WTC11 (cell line): ENCODE data around the gene PITPNC1. TPM values are rescaled to one million over a fixed set of nuclear protein-coding genes. Genes with fewer than 3 reads are reported as not detected.

Experiments
- ATAC-seq: fragments of 200-7000 bp; cut with Tn5 transposase; 2 replicates; pipeline ENCODE4 v1.10.0; 2021; ENCODE audit warnings: mild to moderate bottlenecking, moderate library complexity
- CTCF ChIA-PET: fragments of 300-600 bp; sonication (Branson Sonifier 250); formaldehyde crosslinking; loops from one replicate; lab custom pipeline; 2021; ENCODE audit warnings: antibody characterized with exemption; lab: Charles Lee
- POLR2A ChIA-PET: fragments of 350-600 bp; sonication (Branson Sonifier 250); formaldehyde crosslinking; loops from one replicate; lab custom pipeline; 2021; ENCODE audit warnings: antibody characterized with exemption; lab: Charles Lee
- DNase-seq: peaks from one replicate; pipeline ENCODE4 v3.0.0; 2021; ENCODE audit warnings: low spot score
- H3K27ac Mint-ChIP-seq: 2 replicates; pipeline ENCODE4 v1.8.0; 2021; ENCODE audit warnings: mixed read lengths
- H3K27me3 Mint-ChIP-seq: 2 replicates; pipeline ENCODE4 v1.8.0; 2021; ENCODE audit warnings: low read depth, mild to moderate bottlenecking, moderate library complexity, mixed read lengths
- H3K36me3 Mint-ChIP-seq: 2 replicates; pipeline ENCODE4 v1.8.0; 2021; ENCODE audit warnings: mixed read lengths
- H3K4me1 Mint-ChIP-seq: 2 replicates; pipeline ENCODE4 v1.8.0; 2022; ENCODE audit warnings: mixed read lengths
- H3K4me3 Mint-ChIP-seq: 2 replicates; pipeline ENCODE4 v1.8.0; 2021; ENCODE audit warnings: mild to moderate bottlenecking, moderate library complexity, mixed read lengths
- H3K9me3 Mint-ChIP-seq: 2 replicates; pipeline ENCODE4 v1.8.0; 2021; ENCODE audit warnings: mixed read lengths
- CREM ChIP-seq: sonication (generic); formaldehyde crosslinking; IDR thresholded peaks from 2 replicates; pipeline ENCODE4 v1.8.1; 2022; ENCODE audit warnings: mild to moderate bottlenecking, missing genetic modification reagents, moderate library complexity
- FOXP4 ChIP-seq: sonication (generic); formaldehyde crosslinking; IDR thresholded peaks from 2 replicates; pipeline ENCODE4 v1.8.0; 2022; ENCODE audit warnings: mild to moderate bottlenecking, missing genetic modification reagents
- GRHL2 ChIP-seq: fragments of 250-450 bp; sonication (Bioruptor Pico); IDR thresholded peaks from 2 replicates; pipeline ENCODE4 v1.8.0; 2022; ENCODE audit warnings: mild to moderate bottlenecking, moderate library complexity; ENCODE audit not compliant: insufficient replicate concordance, severe bottlenecking
- HMGA2 ChIP-seq: fragments of 250-450 bp; sonication (Bioruptor Pico); IDR thresholded peaks from 2 replicates; pipeline ENCODE4 v1.4.0; 2021; ENCODE audit warnings: mild to moderate bottlenecking, moderate library complexity
- TEAD4 ChIP-seq: sonication (generic); formaldehyde crosslinking; IDR thresholded peaks from 2 replicates; pipeline ENCODE4 v1.8.0; 2022; ENCODE audit warnings: mild to moderate bottlenecking, missing genetic modification reagents
- ZNF138 ChIP-seq: sonication (generic); formaldehyde crosslinking; conservative IDR thresholded peaks from 2 replicates; pipeline ENCODE4 v1.8.1; 2022; ENCODE audit warnings: mild to moderate bottlenecking, moderate library complexity, missing genetic modification reagents
- total RNA-seq: library from RNA; stranded (reverse); gene quantifications from 3 replicates; pipeline ENCODE4 v1.2.3, GENCODE V29; 2021
- TF ChIP-seq, protein P1 (sequence below): fragments of 200-600 bp; IDR thresholded peaks from 2 replicates; pipeline ENCODE4 v1.8.0; 2022; ENCODE audit warnings: antibody characterized with exemption
- TF ChIP-seq, protein P2 (sequence below): sonication (generic); formaldehyde crosslinking; IDR thresholded peaks from 2 replicates; pipeline ENCODE4 v1.8.1; 2022; ENCODE audit warnings: missing genetic modification reagents, borderline replicate concordance
- TF ChIP-seq, protein P3 (sequence below): fragments of 250-450 bp; sonication (Bioruptor Pico); IDR thresholded peaks from 2 replicates; pipeline ENCODE4 v1.9.0; 2021; ENCODE audit warnings: mild to moderate bottlenecking, borderline replicate concordance

Gene PITPNC1
- total RNA-seq, 1 experiment from 2014 or later: 39.8 TPM

DNA sequence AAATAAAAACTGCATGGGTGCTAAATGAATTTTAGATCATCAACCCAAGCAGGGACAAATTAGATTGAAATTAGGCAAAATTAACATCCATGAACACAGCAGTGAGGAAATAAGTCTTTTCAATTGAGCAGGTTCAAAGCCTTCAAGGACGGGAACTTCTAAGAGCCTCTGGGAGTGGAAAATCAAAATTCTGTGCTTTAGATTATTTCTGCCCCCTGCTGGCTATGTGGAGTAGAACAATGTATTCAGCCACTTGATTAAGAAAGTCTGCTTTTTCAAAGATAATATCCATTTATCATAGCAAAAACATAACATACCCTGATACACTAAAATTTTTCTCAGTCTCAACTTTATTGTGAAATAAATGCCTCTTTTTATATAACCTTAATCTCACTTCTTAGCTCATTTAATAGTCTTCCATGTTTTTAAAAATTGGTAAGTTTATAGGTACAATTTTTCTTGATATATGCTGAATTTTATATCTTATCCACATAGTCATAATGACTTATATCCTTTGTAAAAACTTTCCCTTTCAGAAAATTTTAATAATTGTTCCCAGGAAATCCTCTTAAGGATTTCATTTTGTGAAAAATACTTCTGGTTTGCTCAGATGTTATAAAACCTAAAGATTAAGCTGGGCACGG is 312.6 kb downstream of the PITPNC1 start:
- Mint-ChIP-seq H3K27me3 (no peaks in the 10 kb centered on the region), H3K36me3 (peaks cover 2% of the 10 kb centered on the region; the same call in 1 of the 2 replicates), H3K4me3 (no peak overlapping the region), H3K4me1 (peaks cover 16% of the 10 kb centered on the region), H3K27ac (no peak overlapping the region), H3K9me3 (no peaks in the 10 kb centered on the region)
- no peak; the same call in 1 of the 2 replicates for ATAC-seq
- no peak for DNase-seq
- no peak for TF ChIP-seq GRHL2 (CRISPR knock-in tag)
- TF ChIP-seq, protein P1, sequence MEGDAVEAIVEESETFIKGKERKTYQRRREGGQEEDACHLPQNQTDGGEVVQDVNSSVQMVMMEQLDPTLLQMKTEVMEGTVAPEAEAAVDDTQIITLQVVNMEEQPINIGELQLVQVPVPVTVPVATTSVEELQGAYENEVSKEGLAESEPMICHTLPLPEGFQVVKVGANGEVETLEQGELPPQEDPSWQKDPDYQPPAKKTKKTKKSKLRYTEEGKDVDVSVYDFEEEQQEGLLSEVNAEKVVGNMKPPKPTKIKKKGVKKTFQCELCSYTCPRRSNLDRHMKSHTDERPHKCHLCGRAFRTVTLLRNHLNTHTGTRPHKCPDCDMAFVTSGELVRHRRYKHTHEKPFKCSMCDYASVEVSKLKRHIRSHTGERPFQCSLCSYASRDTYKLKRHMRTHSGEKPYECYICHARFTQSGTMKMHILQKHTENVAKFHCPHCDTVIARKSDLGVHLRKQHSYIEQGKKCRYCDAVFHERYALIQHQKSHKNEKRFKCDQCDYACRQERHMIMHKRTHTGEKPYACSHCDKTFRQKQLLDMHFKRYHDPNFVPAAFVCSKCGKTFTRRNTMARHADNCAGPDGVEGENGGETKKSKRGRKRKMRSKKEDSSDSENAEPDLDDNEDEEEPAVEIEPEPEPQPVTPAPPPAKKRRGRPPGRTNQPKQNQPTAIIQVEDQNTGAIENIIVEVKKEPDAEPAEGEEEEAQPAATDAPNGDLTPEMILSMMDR: peak; percentile 66
- ChIA-PET CTCF (interaction anchor here (0.6 to 0.8 kb wide), 3 partner anchors 11 to 86 kb away, joined by 3 to 4 read pairs (median 4); no protein-coding TSS in a partner anchor), POLR2A (no interaction called here)

DNA sequence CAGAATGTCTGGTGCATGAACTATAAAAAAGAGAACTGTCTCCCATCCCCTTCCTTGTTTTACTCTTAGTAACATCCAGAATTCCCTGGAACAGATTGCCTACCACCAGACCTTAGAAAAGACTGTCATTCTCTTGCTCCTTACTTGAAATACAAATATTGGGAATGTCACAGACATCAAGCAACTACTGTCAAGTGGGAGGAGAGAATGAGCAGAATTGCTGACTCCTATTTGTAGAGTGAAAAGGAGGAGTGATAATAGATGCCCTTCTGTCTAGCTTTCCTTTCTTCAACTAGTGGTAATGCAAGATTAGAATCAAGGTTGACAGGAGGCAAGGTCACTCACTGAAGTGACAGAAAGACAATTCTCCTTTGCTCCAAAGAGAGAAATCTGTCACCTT is 316.7 kb downstream of the PITPNC1 start:
- Mint-ChIP-seq H3K4me3 (no peak overlapping the region), H3K27ac (no peak overlapping the region), H3K36me3 (peaks cover 2% of the 10 kb centered on the region; the same call in 1 of the 2 replicates), H3K9me3 (no peaks in the 10 kb centered on the region), H3K27me3 (no peaks in the 10 kb centered on the region), H3K4me1 (peaks cover 15% of the 10 kb centered on the region)
- ATAC-seq (no peak), DNase-seq (no peak)
- POLR2A ChIA-PET: interaction anchor here (0.6 kb wide), 1 partner anchor 446 kb away, joined by 6 read pairs; no protein-coding TSS in a partner anchor
- TF ChIP-seq HMGA2 (CRISPR knock-in tag): no peak
- CTCF ChIA-PET: interaction anchor here (0.5 to 1.1 kb wide), 2 partner anchors 140 to 319 kb away, joined by 3 to 5 read pairs; no protein-coding TSS in a partner anchor

DNA sequence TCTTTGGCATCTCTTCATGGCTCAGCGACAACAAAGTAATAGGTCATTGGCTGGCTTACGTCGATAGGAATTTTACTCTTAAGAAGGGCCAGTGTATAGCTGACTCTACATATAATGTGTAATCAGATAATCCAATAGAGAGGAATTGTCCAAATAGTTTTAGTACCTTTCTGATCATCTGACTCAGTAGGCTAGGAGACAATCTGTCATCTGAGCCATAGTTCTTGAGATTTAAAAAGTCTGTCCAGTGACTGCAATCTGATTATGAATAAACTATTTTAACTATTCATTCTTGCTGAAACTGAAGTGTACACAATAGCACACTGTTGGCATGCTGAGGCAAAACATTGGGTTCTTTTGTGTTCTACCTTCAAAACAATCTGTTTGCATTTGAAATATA is 319.3 kb downstream of the PITPNC1 start:
- Mint-ChIP-seq H3K27me3 (no peaks in the 10 kb centered on the region), H3K27ac (no peak overlapping the region), H3K36me3 (peaks cover 2% of the 10 kb centered on the region; the same call in 1 of the 2 replicates), H3K4me1 (peaks cover 13% of the 10 kb centered on the region), H3K9me3 (no peaks in the 10 kb centered on the region), H3K4me3 (no peak overlapping the region)
- POLR2A ChIA-PET: no interaction called here
- no peak for DNase-seq
- TF ChIP-seq, protein P2, sequence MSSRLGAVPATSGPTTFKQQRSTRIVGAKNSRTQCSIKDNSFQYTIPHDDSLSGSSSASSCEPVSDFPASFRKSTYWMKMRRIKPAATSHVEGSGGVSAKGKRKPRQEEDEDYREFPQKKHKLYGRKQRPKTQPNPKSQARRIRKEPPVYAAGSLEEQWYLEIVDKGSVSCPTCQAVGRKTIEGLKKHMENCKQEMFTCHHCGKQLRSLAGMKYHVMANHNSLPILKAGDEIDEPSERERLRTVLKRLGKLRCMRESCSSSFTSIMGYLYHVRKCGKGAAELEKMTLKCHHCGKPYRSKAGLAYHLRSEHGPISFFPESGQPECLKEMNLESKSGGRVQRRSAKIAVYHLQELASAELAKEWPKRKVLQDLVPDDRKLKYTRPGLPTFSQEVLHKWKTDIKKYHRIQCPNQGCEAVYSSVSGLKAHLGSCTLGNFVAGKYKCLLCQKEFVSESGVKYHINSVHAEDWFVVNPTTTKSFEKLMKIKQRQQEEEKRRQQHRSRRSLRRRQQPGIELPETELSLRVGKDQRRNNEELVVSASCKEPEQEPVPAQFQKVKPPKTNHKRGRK (CRISPR knock-in tag): no peak
- TF ChIP-seq FOXP4 (CRISPR knock-in tag) (no peak), ZNF138 (no peak), TEAD4 (no peak), CREM (CRISPR knock-in tag) (no peak)
- TF ChIP-seq, protein P3, sequence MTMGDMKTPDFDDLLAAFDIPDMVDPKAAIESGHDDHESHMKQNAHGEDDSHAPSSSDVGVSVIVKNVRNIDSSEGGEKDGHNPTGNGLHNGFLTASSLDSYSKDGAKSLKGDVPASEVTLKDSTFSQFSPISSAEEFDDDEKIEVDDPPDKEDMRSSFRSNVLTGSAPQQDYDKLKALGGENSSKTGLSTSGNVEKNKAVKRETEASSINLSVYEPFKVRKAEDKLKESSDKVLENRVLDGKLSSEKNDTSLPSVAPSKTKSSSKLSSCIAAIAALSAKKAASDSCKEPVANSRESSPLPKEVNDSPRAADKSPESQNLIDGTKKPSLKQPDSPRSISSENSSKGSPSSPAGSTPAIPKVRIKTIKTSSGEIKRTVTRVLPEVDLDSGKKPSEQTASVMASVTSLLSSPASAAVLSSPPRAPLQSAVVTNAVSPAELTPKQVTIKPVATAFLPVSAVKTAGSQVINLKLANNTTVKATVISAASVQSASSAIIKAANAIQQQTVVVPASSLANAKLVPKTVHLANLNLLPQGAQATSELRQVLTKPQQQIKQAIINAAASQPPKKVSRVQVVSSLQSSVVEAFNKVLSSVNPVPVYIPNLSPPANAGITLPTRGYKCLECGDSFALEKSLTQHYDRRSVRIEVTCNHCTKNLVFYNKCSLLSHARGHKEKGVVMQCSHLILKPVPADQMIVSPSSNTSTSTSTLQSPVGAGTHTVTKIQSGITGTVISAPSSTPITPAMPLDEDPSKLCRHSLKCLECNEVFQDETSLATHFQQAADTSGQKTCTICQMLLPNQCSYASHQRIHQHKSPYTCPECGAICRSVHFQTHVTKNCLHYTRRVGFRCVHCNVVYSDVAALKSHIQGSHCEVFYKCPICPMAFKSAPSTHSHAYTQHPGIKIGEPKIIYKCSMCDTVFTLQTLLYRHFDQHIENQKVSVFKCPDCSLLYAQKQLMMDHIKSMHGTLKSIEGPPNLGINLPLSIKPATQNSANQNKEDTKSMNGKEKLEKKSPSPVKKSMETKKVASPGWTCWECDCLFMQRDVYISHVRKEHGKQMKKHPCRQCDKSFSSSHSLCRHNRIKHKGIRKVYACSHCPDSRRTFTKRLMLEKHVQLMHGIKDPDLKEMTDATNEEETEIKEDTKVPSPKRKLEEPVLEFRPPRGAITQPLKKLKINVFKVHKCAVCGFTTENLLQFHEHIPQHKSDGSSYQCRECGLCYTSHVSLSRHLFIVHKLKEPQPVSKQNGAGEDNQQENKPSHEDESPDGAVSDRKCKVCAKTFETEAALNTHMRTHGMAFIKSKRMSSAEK: no peak
- CTCF ChIA-PET: no interaction called here
- ATAC-seq: no peak
